ENCODE data around the gene DCANP1. TPM values are rescaled to one million over a fixed set of nuclear protein-coding genes. Genes with fewer than 3 reads are reported as not detected.

The DCANP1 gene
- total and polyA plus RNA-seq, 2 experiments from 2014 or later = not detected

DNA sequence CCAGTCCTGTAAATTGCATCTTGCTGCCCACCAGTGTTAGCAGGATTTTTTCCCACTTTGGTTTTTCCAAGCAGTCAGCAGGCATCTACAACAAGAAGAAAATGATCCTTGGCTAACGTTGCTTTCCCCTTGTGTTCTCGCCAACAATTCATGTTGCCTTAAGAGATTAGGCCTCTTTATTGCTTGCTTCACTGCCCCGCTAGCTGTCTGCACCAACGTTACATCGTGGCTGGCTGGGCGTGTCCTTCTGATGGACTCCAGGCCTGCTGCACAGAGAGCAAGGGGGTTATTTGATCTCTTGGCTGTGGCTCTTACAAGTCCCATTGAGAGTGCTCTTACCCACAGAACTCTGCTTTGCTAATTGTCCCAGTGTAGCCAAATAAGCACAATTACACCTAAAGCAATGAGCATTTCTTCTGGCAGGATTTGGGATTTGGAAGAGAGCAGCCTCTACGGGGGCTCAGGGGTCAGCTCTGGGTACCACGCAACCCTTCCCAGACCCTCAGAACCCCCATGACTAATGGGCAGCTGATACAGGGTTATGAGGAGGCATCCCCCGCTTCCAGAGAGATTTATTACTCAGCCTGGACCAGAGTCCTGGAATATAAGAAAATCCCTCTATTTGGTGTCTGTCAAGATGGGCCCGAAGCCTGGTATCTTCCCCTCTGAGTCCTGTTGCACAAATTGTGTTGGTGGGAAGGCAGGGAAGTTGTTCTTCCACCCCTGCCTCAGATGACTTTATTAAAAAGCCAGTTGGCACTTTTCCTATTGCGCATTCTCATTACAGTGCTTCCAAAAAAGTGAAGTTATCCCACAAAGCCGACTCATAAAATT lies 17.6 kb downstream of the DCANP1 start:
- TF ChIP-seq, protein P1, sequence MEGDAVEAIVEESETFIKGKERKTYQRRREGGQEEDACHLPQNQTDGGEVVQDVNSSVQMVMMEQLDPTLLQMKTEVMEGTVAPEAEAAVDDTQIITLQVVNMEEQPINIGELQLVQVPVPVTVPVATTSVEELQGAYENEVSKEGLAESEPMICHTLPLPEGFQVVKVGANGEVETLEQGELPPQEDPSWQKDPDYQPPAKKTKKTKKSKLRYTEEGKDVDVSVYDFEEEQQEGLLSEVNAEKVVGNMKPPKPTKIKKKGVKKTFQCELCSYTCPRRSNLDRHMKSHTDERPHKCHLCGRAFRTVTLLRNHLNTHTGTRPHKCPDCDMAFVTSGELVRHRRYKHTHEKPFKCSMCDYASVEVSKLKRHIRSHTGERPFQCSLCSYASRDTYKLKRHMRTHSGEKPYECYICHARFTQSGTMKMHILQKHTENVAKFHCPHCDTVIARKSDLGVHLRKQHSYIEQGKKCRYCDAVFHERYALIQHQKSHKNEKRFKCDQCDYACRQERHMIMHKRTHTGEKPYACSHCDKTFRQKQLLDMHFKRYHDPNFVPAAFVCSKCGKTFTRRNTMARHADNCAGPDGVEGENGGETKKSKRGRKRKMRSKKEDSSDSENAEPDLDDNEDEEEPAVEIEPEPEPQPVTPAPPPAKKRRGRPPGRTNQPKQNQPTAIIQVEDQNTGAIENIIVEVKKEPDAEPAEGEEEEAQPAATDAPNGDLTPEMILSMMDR (IDR thresholded peaks at IDR 0.05; ENCODE audit: low read depth, low read length) = no peak
- no peak overlapping the region for H3K4me3 ChIP-seq
- H3K36me3 ChIP-seq = no peaks in the 10 kb centered on the region
- no peaks in the 10 kb centered on the region for H3K27me3 ChIP-seq
- peak; percentile 81 to 95 for DNase-seq (ENCODE audit: low read depth in 1 of 2, low spot score in 1 of 2)
- peaks cover 10% of the 10 kb centered on the region for H3K4me1 ChIP-seq (ENCODE audit: low read depth)
- H3K27ac ChIP-seq = no peak overlapping the region
- no peaks in the 10 kb centered on the region for H3K9me3 ChIP-seq (ENCODE audit: low read depth)

DNA sequence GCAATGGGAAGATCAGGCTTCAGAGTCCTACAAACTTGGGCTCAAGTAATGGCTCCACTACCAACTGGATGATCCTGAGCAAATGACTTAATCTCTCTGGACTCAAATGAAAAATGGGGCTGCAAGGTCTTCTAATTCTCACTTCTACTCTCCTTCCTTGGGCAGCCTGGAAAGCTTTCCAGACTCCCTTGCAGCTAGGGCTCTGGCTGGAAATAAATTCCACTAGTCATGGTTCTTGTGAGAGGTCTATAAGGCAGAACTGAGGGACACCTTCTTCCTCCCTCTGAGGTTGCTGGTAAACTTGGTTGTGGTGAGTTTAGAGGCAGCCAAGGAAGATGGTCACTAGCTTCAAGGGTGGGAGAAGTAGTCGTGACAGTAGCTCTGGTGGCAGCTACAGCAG lies 18.6 kb downstream of the DCANP1 start:
- no peaks in the 10 kb centered on the region for H3K9me3 ChIP-seq (ENCODE audit: low read depth)

DNA sequence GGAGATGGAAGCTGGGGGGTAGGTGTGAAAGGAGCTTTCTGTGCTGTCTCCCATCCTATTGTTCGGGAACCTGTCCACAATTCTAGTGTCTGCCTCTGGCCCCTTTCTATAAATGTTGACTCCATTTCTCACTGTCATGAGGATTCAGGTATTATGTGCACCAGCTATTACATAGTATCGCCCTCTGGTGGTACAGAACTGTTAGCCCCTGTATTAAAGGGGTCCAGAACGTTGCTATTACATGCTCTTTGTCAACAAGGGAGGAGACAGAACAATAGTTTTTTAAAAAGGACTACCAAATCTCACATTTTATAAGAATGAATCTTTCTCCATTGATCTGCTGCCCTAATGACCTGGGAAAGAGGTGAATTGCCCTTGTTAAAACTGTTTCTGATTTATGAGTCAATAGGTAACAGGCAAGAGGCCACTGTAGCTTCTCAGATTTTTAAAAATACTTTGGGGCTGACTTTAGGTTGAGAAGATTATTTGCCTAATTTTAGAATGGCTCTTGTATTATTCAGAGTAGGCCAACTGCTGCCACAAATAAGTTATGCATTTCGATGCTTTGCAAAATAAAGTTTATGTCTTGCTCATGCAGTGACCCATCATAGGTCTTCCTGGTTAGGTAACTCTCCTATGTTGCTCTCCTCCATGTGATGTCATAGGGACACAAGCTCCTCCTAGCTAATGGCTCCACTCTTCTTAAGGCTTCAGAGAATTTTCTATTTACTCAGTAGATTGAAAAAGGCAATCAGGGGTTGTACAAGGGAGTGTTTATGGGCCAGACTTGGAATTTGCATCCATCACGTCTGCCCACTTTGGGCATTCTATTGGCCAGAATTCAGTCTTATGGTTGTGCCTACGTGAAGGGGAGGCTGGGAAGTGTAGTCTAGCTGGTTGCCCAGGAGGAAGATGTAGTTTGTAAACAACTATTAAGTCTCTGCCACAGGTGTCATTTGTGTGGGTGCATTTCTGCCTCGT lies 20.8 kb downstream of the DCANP1 start:
- H3K27ac ChIP-seq = no peak overlapping the region
- H3K36me3 ChIP-seq = no peaks in the 10 kb centered on the region
- peak; percentile 65 to 76 for DNase-seq (ENCODE audit: low read depth in 1 of 2, low spot score in 1 of 2)
- H3K4me3 ChIP-seq = no peak overlapping the region
- no peaks in the 10 kb centered on the region for H3K27me3 ChIP-seq
- H3K9me3 ChIP-seq (ENCODE audit: low read depth) = no peaks in the 10 kb centered on the region
- TF ChIP-seq, protein P1 (IDR thresholded peaks at IDR 0.05; ENCODE audit: low read depth, low read length) = peak; percentile 81
- peaks cover 28% of the 10 kb centered on the region for H3K4me1 ChIP-seq (ENCODE audit: low read depth)

More for the DNA sequence above, 18.6 kb downstream of the DCANP1 start:
- TF ChIP-seq, protein P1 (IDR thresholded peaks at IDR 0.05; ENCODE audit: low read depth, low read length) = no peak
- DNase-seq (ENCODE audit: low read depth in 1 of 2, low spot score in 1 of 2) = no peak
- peaks cover 19% of the 10 kb centered on the region for H3K4me1 ChIP-seq (ENCODE audit: low read depth)
- no peak overlapping the region for H3K27ac ChIP-seq
- H3K27me3 ChIP-seq = no peaks in the 10 kb centered on the region
- H3K4me3 ChIP-seq = no peak overlapping the region
- no peaks in the 10 kb centered on the region for H3K36me3 ChIP-seq

DNA sequence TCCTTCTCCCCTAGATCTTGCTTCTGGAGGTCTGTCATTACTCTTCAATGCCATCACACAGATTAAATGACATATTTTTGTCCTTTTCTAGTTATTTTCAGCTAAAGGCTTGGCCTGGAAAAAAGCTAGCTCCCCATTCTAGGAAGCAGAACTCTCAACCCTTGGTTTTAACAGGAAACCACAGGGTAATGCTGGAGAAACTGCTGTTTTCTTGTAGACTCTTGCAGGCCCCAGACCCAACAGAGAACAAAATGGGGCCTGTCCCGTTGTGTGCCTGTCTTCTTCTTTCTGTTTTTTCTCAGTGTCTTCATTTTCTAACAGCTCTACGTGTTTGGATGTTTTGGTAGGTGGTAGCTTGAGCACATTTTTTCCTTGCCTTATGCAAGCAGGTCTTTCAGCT lies 21.5 kb downstream of the DCANP1 start:
- Histone ChIP-seq H3K9me3 (ENCODE audit: low read depth) (no peaks in the 10 kb centered on the region), H3K36me3 (no peaks in the 10 kb centered on the region), H3K4me1 (ENCODE audit: low read depth) (peaks cover 28% of the 10 kb centered on the region), H3K27ac (no peak overlapping the region), H3K4me3 (no peak overlapping the region), H3K27me3 (no peaks in the 10 kb centered on the region)
- no peak for DNase-seq (ENCODE audit: low read depth in 1 of 2, low spot score in 1 of 2)
- TF ChIP-seq, protein P1 (IDR thresholded peaks at IDR 0.05; ENCODE audit: low read depth, low read length) = no peak

DNA sequence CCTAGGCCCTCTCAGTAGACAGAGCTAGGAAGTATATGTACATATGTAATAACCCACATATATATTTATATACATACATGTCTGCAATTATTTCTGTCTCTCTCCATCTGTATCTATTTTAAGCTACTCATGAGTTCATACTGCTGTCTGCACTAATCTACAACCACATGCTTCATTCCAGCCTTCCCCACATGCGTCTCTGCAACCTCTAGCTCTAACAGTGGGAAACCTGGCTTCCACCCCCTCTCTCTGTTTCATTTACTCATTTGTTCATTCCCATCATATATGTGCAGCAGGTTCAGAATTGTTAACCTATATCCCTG lies 23.3 kb downstream of the DCANP1 start:
- no peaks in the 10 kb centered on the region for H3K36me3 ChIP-seq
- no peak overlapping the region for H3K27ac ChIP-seq
- no peaks in the 10 kb centered on the region for H3K27me3 ChIP-seq
- TF ChIP-seq, protein P1 (IDR thresholded peaks at IDR 0.05; ENCODE audit: low read depth, low read length) = no peak
- H3K9me3 ChIP-seq (ENCODE audit: low read depth) = no peaks in the 10 kb centered on the region
- DNase-seq (ENCODE audit: low read depth in 1 of 2, low spot score in 1 of 2) = no peak
- no peak overlapping the region for H3K4me3 ChIP-seq
- H3K4me1 ChIP-seq (ENCODE audit: low read depth) = peaks cover 18% of the 10 kb centered on the region

Data from cardiac muscle cell (in vitro differentiated cells and primary cell).